Loucy (cell line): Measurements from ENCODE around the gene PROK1.

Source experiments
- H2AFZ ChIP-seq: fragments of 200-600 bp; sonication (generic); 2 replicates; pipeline ENCODE4 v1.6.0; 2016; ENCODE audit warnings: antibody characterized with exemption, mild to moderate bottlenecking, low read length, moderate library complexity
- H3F3A ChIP-seq: fragments of 200-600 bp; 2 replicates; pipeline ENCODE4 v1.6.0; 2016; ENCODE audit warnings: antibody characterized with exemption, low read depth, mild to moderate bottlenecking
- H3K27me3 ChIP-seq: fragments of 200-600 bp; sonication (generic); 2 replicates; pipeline ENCODE4 v1.6.1; 2014; ENCODE audit warnings: low read length, mild to moderate bottlenecking; ENCODE audit not compliant: insufficient read depth, poor library complexity, severe bottlenecking
- H3K36me3 ChIP-seq: fragments of 200-600 bp; sonication (generic); 2 replicates; pipeline ENCODE4 v1.6.1; 2016; ENCODE audit warnings: low read length; ENCODE audit not compliant: insufficient read depth
- H3K4me1 ChIP-seq: fragments of 200-600 bp; sonication (generic); 2 replicates; pipeline ENCODE4 v1.5.1; 2014; ENCODE audit warnings: low read length, mild to moderate bottlenecking; ENCODE audit not compliant: insufficient read depth, poor library complexity, severe bottlenecking
- H3K4me2 ChIP-seq: fragments of 200-600 bp; sonication (generic); 2 replicates; pipeline ENCODE4 v1.6.0; 2014; ENCODE audit warnings: antibody characterized with exemption, low read length, low read depth, mild to moderate bottlenecking; ENCODE audit not compliant: poor library complexity, severe bottlenecking
- H3K4me3 ChIP-seq: fragments of 200-600 bp; sonication (generic); 2 replicates; pipeline ENCODE4 v1.5.1; 2014; ENCODE audit warnings: low read length, mild to moderate bottlenecking, mixed read lengths; ENCODE audit not compliant: poor library complexity, severe bottlenecking
- H3K79me2 ChIP-seq: fragments of 200-600 bp; sonication (generic); 2 replicates; pipeline ENCODE4 v1.6.1; 2014; ENCODE audit warnings: low read length; ENCODE audit not compliant: insufficient read depth
- H3K9ac ChIP-seq: fragments of 200-600 bp; sonication (generic); 2 replicates; pipeline ENCODE4 v1.6.0; 2014; ENCODE audit warnings: mild to moderate bottlenecking, low read depth, low read length, moderate library complexity; ENCODE audit not compliant: poor library complexity, severe bottlenecking
- H3K9me2 ChIP-seq: fragments of 200-600 bp; sonication (generic); replicated peaks from 2 replicates; pipeline ENCODE4 v1.6.1; 2016; ENCODE audit warnings: low read depth, low read length, mixed read lengths
- H3K9me3 ChIP-seq: fragments of 200-600 bp; sonication (generic); 2 replicates; pipeline ENCODE4 v1.6.1; 2014; ENCODE audit warnings: mild to moderate bottlenecking, antibody characterized with exemption, low read length, low read depth; ENCODE audit not compliant: insufficient read depth
- H4K20me1 ChIP-seq: fragments of 200-600 bp; sonication (generic); 2 replicates; pipeline ENCODE4 v1.6.0; 2014; ENCODE audit warnings: antibody characterized with exemption, low read length, mild to moderate bottlenecking; ENCODE audit not compliant: insufficient read depth, poor library complexity, severe bottlenecking
- CTCF ChIP-seq: fragments of 200-600 bp; sonication (generic); conservative IDR thresholded peaks from 2 replicates; pipeline ENCODE4 v1.5.1; 2014; ENCODE audit warnings: mild to moderate bottlenecking, antibody characterized with exemption, low read length
- EZH2phosphoT487 ChIP-seq: fragments of 200-600 bp; IDR thresholded peaks from 2 replicates; pipeline ENCODE4 v1.6.1; 2018; ENCODE audit warnings: antibody characterized with exemption, mild to moderate bottlenecking, moderate library complexity, borderline replicate concordance

Gene PROK1

GRCh38 chr1:110490791-110491451 is 40.0 kb downstream of the PROK1 start:
- H3K4me3 ChIP-seq: no peak overlapping the region
- no peaks in the 10 kb centered on the region for H3K27me3 ChIP-seq
- no peaks in the 10 kb centered on the region for H3K9me2 ChIP-seq
- no peaks in the 10 kb centered on the region for H3K9me3 ChIP-seq
- H2AFZ ChIP-seq: no peak overlapping the region
- H3K4me2 ChIP-seq: no peak overlapping the region
- peaks cover 12% of the 10 kb centered on the region for H3K4me1 ChIP-seq
- TF ChIP-seq CTCF (no peak), EZH2phosphoT487 (no peak)
- H3K9ac ChIP-seq: no peak overlapping the region
- H4K20me1 ChIP-seq: no peaks in the 10 kb centered on the region
- no peaks in the 10 kb centered on the region for H3F3A ChIP-seq
- H3K79me2 ChIP-seq: no peaks in the 10 kb centered on the region
- no peaks in the 10 kb centered on the region for H3K36me3 ChIP-seq

- H3K36me3 ChIP-seq: no peaks in the 10 kb centered on the region
- no peak overlapping the region for H3K9ac ChIP-seq
- H2AFZ ChIP-seq: no peak overlapping the region
- H3K9me3 ChIP-seq: no peaks in the 10 kb centered on the region
- H3K4me1 ChIP-seq: peaks cover 12% of the 10 kb centered on the region
- no peak overlapping the region for H3K4me3 ChIP-seq
- TF ChIP-seq EZH2phosphoT487 (no peak), CTCF (no peak)
- no peaks in the 10 kb centered on the region for H3K79me2 ChIP-seq
- H3K9me2 ChIP-seq: no peaks in the 10 kb centered on the region
- no peaks in the 10 kb centered on the region for H3F3A ChIP-seq
- H3K4me2 ChIP-seq: no peak overlapping the region
- H4K20me1 ChIP-seq: no peaks in the 10 kb centered on the region
- H3K27me3 ChIP-seq: no peaks in the 10 kb centered on the region
These were observed 41.6 kb downstream of the PROK1 start for GRCh38 chr1:110492573-110492972.

- no peaks in the 10 kb centered on the region for H3K9me3 ChIP-seq
These were observed 42.2 kb downstream of the PROK1 start for GRCh38 chr1:110493059-110493699.

More at GRCh38 chr1:110493059-110493699, 42.2 kb downstream of the PROK1 start:
- no peaks in the 10 kb centered on the region for H4K20me1 ChIP-seq
- no peaks in the 10 kb centered on the region for H3K79me2 ChIP-seq
- no peak overlapping the region for H2AFZ ChIP-seq
- peaks cover 12% of the 10 kb centered on the region for H3K4me1 ChIP-seq
- no peaks in the 10 kb centered on the region for H3F3A ChIP-seq
- H3K27me3 ChIP-seq: no peaks in the 10 kb centered on the region
- TF ChIP-seq CTCF: no peak
- no peak overlapping the region for H3K9ac ChIP-seq
- no peak overlapping the region for H3K4me2 ChIP-seq
- H3K9me2 ChIP-seq: no peaks in the 10 kb centered on the region
- H3K36me3 ChIP-seq: no peaks in the 10 kb centered on the region
- no peak overlapping the region for H3K4me3 ChIP-seq
